GM23248 (cell line): ENCODE results near the gene ANKRD9. TPM values are rescaled to one million over a fixed set of nuclear protein-coding genes. Genes with fewer than 3 reads are reported as not detected.

Source experiments
- DNase-seq: peaks from one replicate; pipeline ENCODE4 v3.0.0-alpha.2; 2015
- H2AFZ ChIP-seq: fragments of 200-600 bp; sonication (generic); 2 replicates; pipeline ENCODE4 v1.6.1; 2016; ENCODE audit warnings: antibody characterized with exemption
- H3F3A ChIP-seq: fragments of 200-600 bp; sonication (generic); 2 replicates; pipeline ENCODE4 v1.6.1; 2016; ENCODE audit warnings: mild to moderate bottlenecking, antibody characterized with exemption, mixed run types; ENCODE audit not compliant: insufficient read depth
- H3K27ac ChIP-seq: fragments of 200-600 bp; sonication (generic); 2 replicates; pipeline ENCODE4 v1.5.1; 2016; ENCODE audit warnings: mild to moderate bottlenecking
- H3K27me3 ChIP-seq: fragments of 200-600 bp; sonication (generic); replicated peaks from 2 replicates; pipeline ENCODE4 v1.6.1; 2016; ENCODE audit warnings: mild to moderate bottlenecking; ENCODE audit not compliant: insufficient read depth
- H3K36me3 ChIP-seq: fragments of 200-600 bp; sonication (generic); 2 replicates; pipeline ENCODE4 v1.6.1; 2016; ENCODE audit warnings: low read depth, mild to moderate bottlenecking
- H3K4me1 ChIP-seq: fragments of 200-600 bp; sonication (generic); 2 replicates; pipeline ENCODE4 v1.6.1; 2016; ENCODE audit warnings: mild to moderate bottlenecking; ENCODE audit not compliant: insufficient read depth
- H3K4me2 ChIP-seq: fragments of 200-600 bp; sonication (generic); one replicate; pipeline ENCODE4 v1.6.1; 2016; ENCODE audit warnings: mild to moderate bottlenecking; ENCODE audit not compliant: unreplicated experiment
- H3K4me3 ChIP-seq: fragments of 200-600 bp; sonication (generic); 2 replicates; pipeline ENCODE4 v1.5.1; 2016; ENCODE audit warnings: mild to moderate bottlenecking
- H3K79me2 ChIP-seq: fragments of 200-600 bp; sonication (generic); 2 replicates; pipeline ENCODE4 v1.6.1; 2016; ENCODE audit warnings: mild to moderate bottlenecking; ENCODE audit not compliant: insufficient read depth
- H3K9ac ChIP-seq: fragments of 200-600 bp; sonication (generic); 2 replicates; pipeline ENCODE4 v1.6.1; 2016; ENCODE audit warnings: mild to moderate bottlenecking
- H3K9me2 ChIP-seq: fragments of 200-600 bp; sonication (generic); 2 replicates; pipeline ENCODE4 v1.6.1; 2016; ENCODE audit warnings: mixed run types, mild to moderate bottlenecking, moderate library complexity; ENCODE audit not compliant: insufficient read depth
- H3K9me3 ChIP-seq: fragments of 200-600 bp; sonication (generic); one replicate; pipeline ENCODE4 v1.6.1; 2017; ENCODE audit warnings: low read depth
- H4K20me1 ChIP-seq: fragments of 200-600 bp; sonication (generic); 2 replicates; pipeline ENCODE4 v1.6.0; 2016; ENCODE audit not compliant: insufficient read depth
- EZH2 ChIP-seq: fragments of 200-600 bp; sonication (generic); IDR thresholded peaks from 2 replicates; pipeline ENCODE4 v1.6.1; 2018; ENCODE audit warnings: antibody characterized with exemption, mild to moderate bottlenecking; ENCODE audit not compliant: insufficient read depth, poor library complexity, severe bottlenecking
- EZH2phosphoT487 ChIP-seq: fragments of 200-600 bp; sonication (generic); IDR thresholded peaks from 2 replicates; pipeline ENCODE4 v1.6.1; 2018; ENCODE audit warnings: antibody characterized with exemption, moderate library complexity, mild to moderate bottlenecking, low read depth; ENCODE audit not compliant: insufficient read depth
- WGBS, 2 experiments: methylation state at CpG; one replicate each; pipeline ENCODE4 v1.1.6; 2015 to 2017; ENCODE audit warnings: low lambda C conversion rate in 2 of 2, low coverage in 1 of 2; ENCODE audit errors: missing lambda C conversion rate in 2 of 2; 5-methylcytosine and 5-hydroxymethylcytosine counted together
- in situ Hi-C: fragments of 300-500 bp; cut with MboI; formaldehyde crosslinking; loops from 2 replicates; pipeline ENCODE4 v1.15.0; 2020
- polyA plus RNA-seq: library from polyadenylated mRNA; unstranded; fragments of >200 nt; fragmentation: Nextera tagmentation; extraction: Ambion mirVana; gene quantifications from 2 replicates; pipeline ENCODE4 v1.2.1, GENCODE V29; 2016
- total RNA-seq: library from RNA; depleted of rRNA; stranded (reverse); fragments of >200 nt; shearing (Covaris generic); gene quantifications from 2 replicates; pipeline ENCODE4 v1.2.3, GENCODE V29; 2014

Gene ANKRD9
- total and polyA plus RNA-seq, 2 experiments from 2014 or later: 2.3 to 14.9 TPM

DNA sequence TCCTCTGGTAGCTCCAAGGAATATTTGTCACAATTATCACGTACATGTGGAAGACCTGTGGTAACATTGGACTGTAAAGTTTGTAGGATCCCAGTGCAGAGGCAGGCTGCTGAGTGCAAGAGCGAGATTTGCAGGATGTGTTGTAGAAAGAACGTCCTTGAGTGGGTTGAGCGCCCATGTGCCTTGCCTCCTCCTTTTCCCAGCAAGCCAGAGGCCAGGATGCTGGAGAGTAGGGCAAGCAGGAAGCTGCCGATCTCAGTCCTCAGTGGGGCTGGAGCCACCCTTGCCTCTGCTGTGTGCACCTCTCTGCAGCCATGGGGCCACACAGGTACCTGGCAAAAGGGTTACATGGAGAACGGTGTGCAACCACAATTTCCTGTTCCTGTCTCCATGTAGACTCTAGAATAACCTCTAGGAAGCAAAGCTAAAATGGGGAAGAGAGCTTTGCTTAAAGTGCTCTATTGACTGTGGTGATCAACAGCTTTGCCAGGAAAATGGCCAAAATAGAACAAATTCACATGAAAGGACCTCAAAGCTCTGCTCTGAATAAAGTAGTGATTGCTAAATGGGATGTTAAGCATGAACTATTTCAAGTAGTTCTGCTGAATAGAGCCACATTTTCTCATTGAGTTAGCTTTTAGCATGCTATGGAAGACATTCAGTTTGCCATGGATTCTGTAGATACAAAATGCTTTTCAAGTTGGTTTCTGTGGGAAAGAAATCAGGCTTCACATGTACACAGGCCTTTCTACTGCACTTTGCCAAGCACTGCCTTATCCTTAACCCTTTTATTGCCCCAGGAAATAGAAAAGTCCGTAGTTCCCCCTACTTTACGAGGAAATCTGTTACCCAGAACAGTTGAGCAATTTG lies 37.4 kb downstream of the ANKRD9 start:
- H3K4me1 ChIP-seq: no peaks in the 10 kb centered on the region
- in situ Hi-C loops: no loop called here
- no peak for TF ChIP-seq EZH2
- TF ChIP-seq EZH2phosphoT487: no peak

DNA sequence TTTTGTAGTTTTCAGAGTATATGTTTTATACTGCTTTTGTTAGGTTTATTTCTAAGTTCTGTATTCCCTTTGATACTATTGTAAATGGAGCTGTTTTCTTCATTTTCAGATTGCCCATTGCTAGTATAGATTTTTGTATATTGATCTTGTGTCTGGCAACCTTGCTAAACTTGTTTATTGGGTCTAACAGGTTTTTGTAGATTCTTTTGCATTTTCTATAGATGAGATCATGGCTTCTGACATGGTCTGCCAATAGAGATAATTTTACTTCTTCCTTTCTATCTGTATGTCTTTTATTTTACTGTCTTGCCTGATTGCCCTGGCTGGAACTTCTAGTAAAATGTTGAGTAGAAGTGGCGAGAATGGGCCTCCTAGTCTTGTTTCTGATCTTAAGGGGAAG lies 40.3 kb downstream of the ANKRD9 start:
- TF ChIP-seq EZH2phosphoT487 (no peak), EZH2 (no peak)
- Histone ChIP-seq H3K9ac (no peak overlapping the region), H3K4me3 (no peak overlapping the region)

More for the DNA sequence above, 37.4 kb downstream of the ANKRD9 start:
- Histone ChIP-seq H2AFZ (no peak overlapping the region), H3K9ac (no peak overlapping the region), H3K4me3 (no peak overlapping the region), H3K9me2 (no peaks in the 10 kb centered on the region), H3K4me2 (no peak overlapping the region), H4K20me1 (no peaks in the 10 kb centered on the region), H3K27me3 (no peaks in the 10 kb centered on the region), H3K9me3 (no peaks in the 10 kb centered on the region), H3K36me3 (no peaks in the 10 kb centered on the region; the same call in 1 of the 2 replicates), H3K27ac (no peak overlapping the region), H3K79me2 (no peaks in the 10 kb centered on the region), H3F3A (no peaks in the 10 kb centered on the region)
- 88 to 91% methylated on average over 8 of the region's 8 CpGs for WGBS, 2 experiments
- DNase-seq: no peak

DNA sequence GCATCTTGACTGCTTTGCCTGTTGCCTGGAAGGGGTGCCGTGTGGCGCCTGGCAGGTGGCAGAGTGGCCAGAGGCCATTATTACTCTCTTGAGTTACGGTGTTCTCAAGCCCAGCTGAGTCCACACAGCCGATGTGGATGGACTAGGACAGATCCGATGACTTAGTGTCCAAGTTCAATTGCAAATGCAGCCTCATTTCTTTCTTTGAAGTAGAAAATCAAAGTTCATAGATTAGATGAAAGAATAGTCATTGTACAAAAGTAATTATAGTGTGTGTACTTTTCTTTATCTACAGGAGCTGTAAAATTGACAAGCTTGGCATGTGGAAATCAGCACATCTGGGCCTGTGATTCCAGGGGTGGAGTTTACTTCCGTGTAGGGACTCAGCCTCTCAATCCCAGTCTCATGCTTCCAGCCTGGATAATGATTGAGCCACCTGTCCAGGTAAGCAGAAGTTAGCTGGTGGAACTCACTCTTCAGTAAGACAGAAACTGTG lies 44.7 kb downstream of the ANKRD9 start:
- no peak for TF ChIP-seq EZH2phosphoT487
- TF ChIP-seq EZH2: no peak
- Histone ChIP-seq H3K4me1 (no peaks in the 10 kb centered on the region), H3K36me3 (no peaks in the 10 kb centered on the region; the same call in 1 of the 2 replicates), H3K9me2 (no peaks in the 10 kb centered on the region), H2AFZ (no peak overlapping the region), H3K9me3 (no peaks in the 10 kb centered on the region), H3K27ac (no peak overlapping the region), H3K9ac (no peak overlapping the region), H4K20me1 (no peaks in the 10 kb centered on the region), H3K27me3 (no peaks in the 10 kb centered on the region), H3K4me3 (no peak overlapping the region), H3K4me2 (no peak overlapping the region), H3K79me2 (no peaks in the 10 kb centered on the region), H3F3A (peaks cover 5% of the 10 kb centered on the region; the same call in 1 of the 2 replicates)
- in situ Hi-C loops: no loop called here
- 94% methylated on average over 6 of the region's 6 CpGs for WGBS, 2 experiments
- no peak for DNase-seq

More for the DNA sequence above, 40.3 kb downstream of the ANKRD9 start:
- H4K20me1 ChIP-seq: no peaks in the 10 kb centered on the region
- H3K27ac ChIP-seq: no peak overlapping the region
- no peaks in the 10 kb centered on the region for H3K27me3 ChIP-seq
- DNase-seq: no peak
- H3K4me1 ChIP-seq: no peaks in the 10 kb centered on the region
- H3K9me3 ChIP-seq: no peaks in the 10 kb centered on the region
- no peaks in the 10 kb centered on the region for H3K9me2 ChIP-seq
- no peaks in the 10 kb centered on the region for H3F3A ChIP-seq
- in situ Hi-C loops: no loop called here
- no peaks in the 10 kb centered on the region; the same call in 1 of the 2 replicates for H3K36me3 ChIP-seq
- no peaks in the 10 kb centered on the region for H3K79me2 ChIP-seq
- no peak overlapping the region for H3K4me2 ChIP-seq
- 94 to 96% methylated on average over 1 of the region's 1 CpG for WGBS, 2 experiments
- H2AFZ ChIP-seq: no peak overlapping the region

DNA sequence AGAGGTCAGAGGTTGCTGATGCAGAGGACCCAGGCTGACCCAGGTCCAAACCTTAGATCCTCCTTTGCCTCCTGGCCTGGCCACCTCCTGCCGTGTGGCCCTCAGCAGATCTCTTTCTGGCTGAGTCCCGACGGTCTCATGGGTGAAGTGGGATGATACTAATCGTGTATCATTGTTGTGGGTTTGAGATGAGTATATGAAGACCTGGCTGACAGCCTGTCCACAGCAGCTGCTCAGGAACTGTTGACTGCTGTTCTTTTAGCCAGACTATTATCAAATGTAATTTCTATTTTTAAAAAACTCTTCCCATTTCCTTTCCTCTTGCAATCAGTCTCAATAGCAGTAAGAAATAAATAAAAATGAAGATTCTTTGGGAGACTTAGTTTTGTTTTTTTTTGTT lies 45.6 kb downstream of the ANKRD9 start:
- H4K20me1 ChIP-seq: no peaks in the 10 kb centered on the region
- no peaks in the 10 kb centered on the region for H3K4me1 ChIP-seq
- H3K27me3 ChIP-seq: no peaks in the 10 kb centered on the region
- H3K27ac ChIP-seq: no peak overlapping the region
- H3K79me2 ChIP-seq: no peaks in the 10 kb centered on the region
- no peak overlapping the region for H2AFZ ChIP-seq
- no peaks in the 10 kb centered on the region for H3K9me2 ChIP-seq
- H3K36me3 ChIP-seq: no peaks in the 10 kb centered on the region; the same call in 1 of the 2 replicates
- no peak for TF ChIP-seq EZH2phosphoT487
- in situ Hi-C loops: no loop called here
- no peak overlapping the region for H3K4me2 ChIP-seq
- no peak overlapping the region for H3K4me3 ChIP-seq
- no peak overlapping the region for H3K9ac ChIP-seq
- no peaks in the 10 kb centered on the region for H3K9me3 ChIP-seq
- H3F3A ChIP-seq: peaks cover 5% of the 10 kb centered on the region; the same call in 1 of the 2 replicates
- WGBS, 2 experiments: 95 to 100% methylated on average over 4 of the region's 4 CpGs
- no peak for DNase-seq
